Upper lobe of right lung (tissue), 1 donor: Measurements from ENCODE around the gene RALGPS2. TPM values are rescaled to one million over a fixed set of nuclear protein-coding genes. Genes with fewer than 3 reads are reported as not detected.

Source experiments
- ATAC-seq: fragments of 200-7000 bp; cut with Tn5 transposase; one replicate; pipeline ENCODE4 v1.9.1; 2020; ENCODE audit warnings: mild to moderate bottlenecking, moderate library complexity
- DNase-seq: peaks from one replicate; pipeline ENCODE4 v3.0.0-alpha.2; 2020
- H3K27ac ChIP-seq: fragments of 200-600 bp; one replicate; pipeline ENCODE4 v1.8.0; 2022
- H3K27me3 ChIP-seq: fragments of 200-600 bp; one replicate; pipeline ENCODE4 v1.8.0; 2022; ENCODE audit warnings: mild to moderate bottlenecking
- H3K36me3 ChIP-seq: fragments of 200-600 bp; one replicate; pipeline ENCODE4 v1.8.0; 2022
- H3K4me1 ChIP-seq: fragments of 200-600 bp; one replicate; pipeline ENCODE4 v1.8.0; 2022
- H3K4me3 ChIP-seq: fragments of 200-600 bp; one replicate; pipeline ENCODE4 v1.8.0; 2022; ENCODE audit warnings: mild to moderate bottlenecking
- H3K9me3 ChIP-seq: fragments of 200-600 bp; one replicate; pipeline ENCODE4 v1.8.0; 2022
- intact Hi-C: fragments of 100-400 bp; cut with DNase I; formaldehyde crosslinking; loops from one replicate; pipeline ENCODE4 v1.11.0; 2022
- total RNA-seq: library from RNA; stranded (reverse); fragmentation: NEBNext Ultra II Directional; extraction: Animal tissue kit (Norgen Biotek cat#: 25700); gene quantifications from one replicate; pipeline ENCODE4 v1.2.1, GENCODE V29; 2021
- TF ChIP-seq, protein P1 (sequence below): fragments of 200-600 bp; IDR thresholded peaks from one replicate; pipeline ENCODE4 v1.8.0; 2022; ENCODE audit warnings: antibody characterized with exemption
- donor health status: DM: no; HTN: yes; CAD: no; lungs with severe emphysema.

The RALGPS2 gene
- total RNA-seq, 1 donor from 2014 or later, result 5.3 TPM

- Histone ChIP-seq H3K27me3 (no peaks in the 10 kb centered on the region), H3K27ac (no peak overlapping the region), H3K9me3 (no peaks in the 10 kb centered on the region), H3K36me3 (no peaks in the 10 kb centered on the region), H3K4me1 (no peaks in the 10 kb centered on the region), H3K4me3 (no peak overlapping the region)
- intact Hi-C loops, result no loop called here
- DNase-seq (no peak), ATAC-seq (no peak)
- TF ChIP-seq, protein P1, sequence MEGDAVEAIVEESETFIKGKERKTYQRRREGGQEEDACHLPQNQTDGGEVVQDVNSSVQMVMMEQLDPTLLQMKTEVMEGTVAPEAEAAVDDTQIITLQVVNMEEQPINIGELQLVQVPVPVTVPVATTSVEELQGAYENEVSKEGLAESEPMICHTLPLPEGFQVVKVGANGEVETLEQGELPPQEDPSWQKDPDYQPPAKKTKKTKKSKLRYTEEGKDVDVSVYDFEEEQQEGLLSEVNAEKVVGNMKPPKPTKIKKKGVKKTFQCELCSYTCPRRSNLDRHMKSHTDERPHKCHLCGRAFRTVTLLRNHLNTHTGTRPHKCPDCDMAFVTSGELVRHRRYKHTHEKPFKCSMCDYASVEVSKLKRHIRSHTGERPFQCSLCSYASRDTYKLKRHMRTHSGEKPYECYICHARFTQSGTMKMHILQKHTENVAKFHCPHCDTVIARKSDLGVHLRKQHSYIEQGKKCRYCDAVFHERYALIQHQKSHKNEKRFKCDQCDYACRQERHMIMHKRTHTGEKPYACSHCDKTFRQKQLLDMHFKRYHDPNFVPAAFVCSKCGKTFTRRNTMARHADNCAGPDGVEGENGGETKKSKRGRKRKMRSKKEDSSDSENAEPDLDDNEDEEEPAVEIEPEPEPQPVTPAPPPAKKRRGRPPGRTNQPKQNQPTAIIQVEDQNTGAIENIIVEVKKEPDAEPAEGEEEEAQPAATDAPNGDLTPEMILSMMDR, result no peak
Observed at GRCh38 chr1:178953034-178953433, 228.0 kb downstream of the RALGPS2 start.

DNA sequence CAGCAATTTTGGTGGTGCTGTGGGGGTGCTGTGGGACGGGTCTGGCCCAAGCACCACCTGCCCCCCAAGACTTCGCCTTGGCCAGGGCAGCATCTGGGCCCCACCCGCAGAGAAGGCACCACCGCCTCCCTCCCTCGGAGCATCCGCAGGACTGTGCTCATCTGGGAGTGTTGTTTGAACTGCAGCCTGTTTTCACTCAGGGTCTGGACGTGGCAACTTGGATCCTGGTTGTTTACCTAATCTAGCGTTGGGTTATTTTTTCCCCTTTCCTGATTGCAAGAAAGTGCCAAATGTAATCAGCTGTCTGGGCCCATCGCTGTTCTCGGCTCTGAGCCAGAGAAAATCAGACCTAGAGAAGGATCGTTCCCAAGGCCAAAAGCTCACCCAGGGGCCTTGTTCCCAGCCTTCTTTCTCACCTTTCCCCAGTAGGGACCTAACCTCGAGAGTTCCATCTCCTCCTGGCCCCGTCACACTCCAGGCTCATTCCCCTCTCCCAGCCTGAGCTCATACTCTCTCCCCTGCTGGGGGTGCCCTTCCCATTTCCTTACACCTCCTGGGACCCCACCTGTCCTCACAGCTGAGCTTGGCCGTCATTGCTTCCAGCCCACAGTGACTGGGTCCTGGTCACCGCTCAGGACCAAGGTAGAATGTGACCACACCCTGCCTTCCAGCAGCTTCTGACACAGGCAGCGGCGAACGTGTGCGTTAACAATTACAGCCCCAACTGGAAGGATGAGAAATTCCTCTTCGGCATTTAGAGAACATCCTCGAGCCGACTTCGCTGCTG is 228.7 kb downstream of the RALGPS2 start:
- Histone ChIP-seq H3K4me3 (no peak overlapping the region), H3K27me3 (no peaks in the 10 kb centered on the region), H3K36me3 (no peaks in the 10 kb centered on the region), H3K27ac (no peak overlapping the region), H3K4me1 (no peaks in the 10 kb centered on the region), H3K9me3 (no peaks in the 10 kb centered on the region)
- DNase-seq (no peak), ATAC-seq (no peak)
- intact Hi-C loops, result no loop called here
- TF ChIP-seq, protein P1, result no peak

DNA sequence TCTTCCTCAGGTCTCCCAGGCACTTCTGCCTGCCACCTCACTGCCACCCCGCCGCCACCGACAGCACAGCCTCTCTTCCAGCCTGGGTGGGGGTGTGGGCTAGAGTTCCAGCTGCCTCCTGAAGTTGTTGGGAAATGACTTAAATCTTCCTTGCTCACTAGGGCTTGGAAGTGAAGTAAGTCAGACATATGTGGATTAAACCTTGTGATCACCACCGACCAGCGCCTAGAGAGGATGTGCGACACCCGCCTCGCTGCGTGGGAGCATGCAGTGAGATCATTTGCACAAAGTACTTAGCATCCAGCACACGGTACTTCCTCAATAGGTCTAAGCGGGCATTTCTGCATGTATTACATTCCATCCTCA is 229.3 kb downstream of the RALGPS2 start:
- no peak for ATAC-seq
- H3K9me3 ChIP-seq, result no peaks in the 10 kb centered on the region
- TF ChIP-seq, protein P1, result no peak
- no peaks in the 10 kb centered on the region for H3K4me1 ChIP-seq
- H3K36me3 ChIP-seq, result no peaks in the 10 kb centered on the region
- intact Hi-C loops, result no loop called here
- H3K27me3 ChIP-seq, result no peaks in the 10 kb centered on the region
- DNase-seq, result no peak
- H3K27ac ChIP-seq, result no peak overlapping the region
- no peak overlapping the region for H3K4me3 ChIP-seq

DNA sequence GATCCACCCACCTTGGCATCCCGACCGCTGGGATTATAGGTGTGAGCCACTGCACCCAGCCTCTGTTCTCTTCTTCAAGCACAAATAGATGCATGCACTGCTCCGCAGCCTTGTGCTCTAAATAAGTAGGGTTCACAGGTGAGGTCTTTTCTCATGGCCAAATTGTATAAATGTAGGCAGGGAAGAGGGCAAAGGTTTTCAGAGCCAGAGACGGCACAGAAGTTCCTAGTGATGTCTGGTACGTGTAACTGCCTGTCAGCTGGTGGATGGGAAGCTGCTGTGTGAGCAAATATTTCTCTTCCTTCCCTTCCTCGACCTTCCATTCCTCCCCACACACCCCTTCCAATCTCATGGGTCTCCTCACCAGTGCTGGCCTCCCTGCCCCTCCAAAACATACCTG is 229.9 kb downstream of the RALGPS2 start:
- DNase-seq (no peak), ATAC-seq (no peak)
- TF ChIP-seq, protein P1, result no peak
- Histone ChIP-seq H3K4me1 (no peaks in the 10 kb centered on the region), H3K9me3 (no peaks in the 10 kb centered on the region), H3K27ac (no peak overlapping the region), H3K36me3 (no peaks in the 10 kb centered on the region), H3K4me3 (no peak overlapping the region), H3K27me3 (no peaks in the 10 kb centered on the region)
- intact Hi-C loops, result no loop called here

DNA sequence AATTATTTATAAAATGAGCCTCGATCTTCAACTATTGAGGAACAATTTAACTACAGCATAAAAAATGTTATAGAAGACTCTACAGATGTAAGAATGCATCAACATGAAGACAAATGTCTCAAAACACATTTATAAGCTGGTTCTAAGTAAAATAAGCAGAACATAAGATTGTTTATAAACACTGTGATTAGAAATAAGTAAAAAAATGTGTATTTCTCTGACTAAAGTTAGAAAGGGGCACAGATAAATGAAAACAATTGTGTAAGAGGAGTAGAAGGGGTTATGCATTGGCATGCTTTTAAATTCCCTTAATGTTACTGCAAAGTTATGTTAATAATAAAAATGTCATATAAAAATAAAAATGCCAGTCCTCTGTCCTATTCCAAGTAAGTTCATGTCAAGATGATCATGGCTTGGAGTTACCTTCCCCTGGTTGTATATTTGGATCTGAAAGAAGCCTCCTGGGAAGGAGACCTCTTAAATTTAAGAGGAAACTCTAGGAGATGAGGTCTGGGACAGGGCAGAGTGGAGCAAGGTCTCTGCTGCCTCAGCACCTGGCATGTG is 230.4 kb downstream of the RALGPS2 start:
- Histone ChIP-seq H3K4me1 (no peaks in the 10 kb centered on the region), H3K27me3 (no peaks in the 10 kb centered on the region), H3K9me3 (no peaks in the 10 kb centered on the region), H3K27ac (no peak overlapping the region), H3K4me3 (no peak overlapping the region), H3K36me3 (no peaks in the 10 kb centered on the region)
- TF ChIP-seq, protein P1, result no peak
- no peak for DNase-seq
- intact Hi-C loops, result no loop called here
- no peak for ATAC-seq
